AG04450 (cell line): Measurements from ENCODE around the gene DKK3. TPM values are rescaled to one million over a fixed set of nuclear protein-coding genes. Genes with fewer than 3 reads are reported as not detected.

Source experiments
- CTCF ChIA-PET: fragments of 300-600, 350-600 bp; formaldehyde crosslinking; extraction: SDS; loops from one replicate; lab custom pipeline; 2022; ENCODE audit warnings: antibody characterized with exemption, inconsistent platforms; lab: Charles Lee
- POLR2A ChIA-PET: fragments of 350-600 bp; formaldehyde crosslinking; extraction: SDS; loops from one replicate; lab custom pipeline; 2021; ENCODE audit warnings: antibody characterized with exemption, inconsistent platforms; lab: Yijun Ruan, JAX
- DNase-seq: peaks from one replicate; pipeline ENCODE4 v3.0.0-alpha.2; 2011; ENCODE audit warnings: low read depth, low spot score
- H3K27ac ChIP-seq: one replicate; pipeline ENCODE4 v1.5.1; 2012; ENCODE audit warnings: low read depth, low read length, control low read depth
- H3K27me3 ChIP-seq: one replicate; pipeline ENCODE4 v1.6.0; 2012; ENCODE audit warnings: low read length; ENCODE audit not compliant: control insufficient read depth, insufficient read depth
- H3K4me3 ChIP-seq: 2 replicates; pipeline ENCODE4 v1.5.1; 2011; ENCODE audit warnings: mild to moderate bottlenecking, low read depth, low read length, control low read depth
- H3K9me3 ChIP-seq: 2 replicates; pipeline ENCODE4 v1.5.1; 2012; ENCODE audit warnings: low read length; ENCODE audit not compliant: control insufficient read depth, insufficient read depth
- polyA plus RNA-seq: library from polyadenylated mRNA; depleted of rRNA; stranded (reverse); fragments of >200 nt; gene quantifications from 2 replicates; pipeline ENCODE4 v1.2.3, GENCODE V29; 2011
- TF ChIP-seq, protein P1 (sequence below): IDR thresholded peaks from 2 replicates; pipeline ENCODE4 v1.5.1; 2011; ENCODE audit warnings: low read depth, low read length, control low read depth, inconsistent platforms

The DKK3 gene
- polyA plus RNA-seq, 1 experiment = 928 TPM

DNA sequence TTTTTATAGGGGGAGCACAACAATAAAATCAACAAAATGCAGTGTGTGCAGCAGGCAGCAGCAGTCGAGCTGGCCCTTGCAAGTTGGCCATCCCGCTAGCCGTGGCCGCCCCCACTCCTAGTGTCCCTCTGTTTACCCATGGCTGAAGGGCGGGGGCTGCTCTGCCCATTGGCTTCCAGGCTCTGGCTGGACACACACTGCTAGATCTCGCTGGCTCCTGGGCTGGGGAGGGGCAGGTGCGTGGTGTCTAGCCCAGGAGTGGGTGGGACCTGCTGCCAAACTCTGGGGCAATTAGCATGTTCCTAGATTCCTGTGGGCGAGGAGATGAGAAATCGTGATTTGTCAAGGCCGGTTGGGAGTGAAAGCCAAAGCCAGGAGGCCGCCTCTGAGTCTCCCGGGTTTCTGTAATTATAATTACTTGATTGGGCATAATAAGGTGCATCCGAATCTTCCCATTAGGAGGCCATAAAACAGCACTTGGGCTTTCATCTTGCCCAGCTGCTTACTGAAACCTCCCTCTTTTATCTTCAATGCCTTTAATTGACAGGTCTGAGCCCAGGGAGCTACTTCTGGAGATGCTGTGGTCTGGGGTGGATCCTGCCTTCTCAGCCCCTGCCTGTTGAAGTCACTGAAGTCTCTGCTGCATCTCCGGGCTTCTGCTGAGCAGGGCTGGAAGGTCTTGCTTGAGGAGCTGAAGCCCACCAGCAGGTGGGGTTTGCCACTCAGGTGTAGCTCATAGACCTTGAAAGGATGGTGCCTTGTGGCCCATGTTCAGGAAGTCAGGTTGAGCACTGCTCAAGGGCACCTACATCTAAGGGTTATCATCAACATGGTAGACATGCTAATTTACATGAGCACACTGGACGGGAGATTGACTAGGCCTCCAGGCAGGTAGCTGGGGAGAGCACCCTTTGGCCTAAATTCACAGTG is 44.5 kb upstream of the DKK3 start:
- POLR2A ChIA-PET = no interaction called here

DNA sequence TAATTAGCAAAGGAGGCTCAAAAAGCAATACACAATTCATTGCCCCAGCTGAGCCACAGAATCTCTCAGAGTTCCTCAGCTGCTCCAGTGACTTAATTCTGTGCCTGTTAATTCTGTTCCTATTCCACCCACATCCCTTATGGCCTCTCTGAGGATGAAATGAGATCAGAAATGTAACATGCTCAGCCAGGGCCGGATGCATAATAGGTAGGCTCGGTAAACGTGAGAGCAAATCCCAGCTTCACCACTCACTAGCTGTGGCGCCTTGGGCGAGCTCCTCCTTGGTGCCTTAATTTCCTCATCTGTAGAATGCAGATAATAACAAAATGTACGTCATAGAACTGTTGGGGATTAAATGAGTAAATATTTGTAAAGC is 42.8 kb upstream of the DKK3 start:
- ChIA-PET POLR2A (interaction anchor here (0.6 to 0.7 kb wide), 2 partner anchors 100 to 235 kb away, joined by 3 read pairs; no protein-coding TSS in a partner anchor), CTCF (interaction anchor here (0.5 to 4.0 kb wide), 4 partner anchors 36 to 564 kb away, joined by 3 to 31 read pairs (median 5); no protein-coding TSS in a partner anchor)
- TF ChIP-seq, protein P1, sequence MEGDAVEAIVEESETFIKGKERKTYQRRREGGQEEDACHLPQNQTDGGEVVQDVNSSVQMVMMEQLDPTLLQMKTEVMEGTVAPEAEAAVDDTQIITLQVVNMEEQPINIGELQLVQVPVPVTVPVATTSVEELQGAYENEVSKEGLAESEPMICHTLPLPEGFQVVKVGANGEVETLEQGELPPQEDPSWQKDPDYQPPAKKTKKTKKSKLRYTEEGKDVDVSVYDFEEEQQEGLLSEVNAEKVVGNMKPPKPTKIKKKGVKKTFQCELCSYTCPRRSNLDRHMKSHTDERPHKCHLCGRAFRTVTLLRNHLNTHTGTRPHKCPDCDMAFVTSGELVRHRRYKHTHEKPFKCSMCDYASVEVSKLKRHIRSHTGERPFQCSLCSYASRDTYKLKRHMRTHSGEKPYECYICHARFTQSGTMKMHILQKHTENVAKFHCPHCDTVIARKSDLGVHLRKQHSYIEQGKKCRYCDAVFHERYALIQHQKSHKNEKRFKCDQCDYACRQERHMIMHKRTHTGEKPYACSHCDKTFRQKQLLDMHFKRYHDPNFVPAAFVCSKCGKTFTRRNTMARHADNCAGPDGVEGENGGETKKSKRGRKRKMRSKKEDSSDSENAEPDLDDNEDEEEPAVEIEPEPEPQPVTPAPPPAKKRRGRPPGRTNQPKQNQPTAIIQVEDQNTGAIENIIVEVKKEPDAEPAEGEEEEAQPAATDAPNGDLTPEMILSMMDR = no peak

More for the DNA sequence above, 44.5 kb upstream of the DKK3 start:
- DNase-seq = no peak
- peaks cover 9% of the 10 kb centered on the region for H3K9me3 ChIP-seq
- TF ChIP-seq, protein P1 = peak; percentile 45
- CTCF ChIA-PET = interaction anchor here (1.0 to 4.0 kb wide), 3 partner anchors 8 to 229 kb away, joined by 3 to 31 read pairs (median 11); no protein-coding TSS in a partner anchor
- H3K27me3 ChIP-seq = no peaks in the 10 kb centered on the region
- H3K27ac ChIP-seq = no peak overlapping the region
- H3K4me3 ChIP-seq = no peak overlapping the region

DNA sequence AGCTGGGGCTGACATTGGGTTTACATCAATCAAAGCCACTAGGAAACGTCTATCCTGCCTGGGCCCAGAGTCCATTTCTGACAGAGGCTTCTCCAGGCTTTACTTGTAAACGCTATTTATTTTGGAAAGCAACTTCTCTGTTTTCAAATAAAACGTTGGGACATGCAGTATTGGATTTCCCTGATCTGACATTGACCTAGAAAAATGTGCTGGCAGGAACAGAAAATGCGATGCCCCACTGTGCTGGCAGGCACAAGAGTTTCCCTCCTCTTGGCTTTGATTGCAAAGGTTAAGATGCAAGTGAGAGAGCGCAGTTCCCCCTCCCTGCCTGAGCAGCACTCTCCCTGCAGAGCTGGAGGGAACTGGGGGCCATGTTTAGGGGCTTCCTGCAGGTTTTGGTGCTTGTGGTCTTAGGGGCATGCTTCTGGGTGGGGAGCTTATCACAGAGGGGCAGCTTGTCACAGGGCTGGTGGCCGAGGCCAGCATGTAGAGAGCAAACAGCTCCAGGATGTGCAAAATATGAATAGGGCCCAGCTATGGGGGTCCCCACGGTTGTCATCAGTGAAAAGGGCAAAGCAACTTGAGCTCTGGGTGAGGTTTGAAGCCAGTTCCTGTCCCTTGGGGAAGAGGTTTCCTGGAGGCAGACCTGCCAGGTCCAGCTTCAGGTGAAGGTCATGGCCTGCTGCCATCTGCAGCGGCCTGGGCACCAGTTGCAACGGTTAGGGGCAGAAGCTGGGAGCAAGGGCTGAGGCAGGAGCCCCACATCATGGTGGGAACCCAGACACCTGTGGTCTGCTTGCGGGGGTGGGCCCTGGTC is 42.3 kb upstream of the DKK3 start:
- ChIA-PET POLR2A (interaction anchor here (0.7 kb wide), 1 partner anchor 100 kb away, joined by 3 read pairs; no protein-coding TSS in a partner anchor), CTCF (interaction anchor here (0.5 to 4.0 kb wide), 4 partner anchors 37 to 565 kb away, joined by 3 to 31 read pairs (median 5); no protein-coding TSS in a partner anchor)
- Histone ChIP-seq H3K9me3 (peaks cover 4% of the 10 kb centered on the region; the same call in 1 of the 2 replicates), H3K4me3 (no peak overlapping the region), H3K27ac (no peak overlapping the region), H3K27me3 (no peaks in the 10 kb centered on the region)
- TF ChIP-seq, protein P1 = no peak
- DNase-seq = no peak

More for the DNA sequence above, 42.8 kb upstream of the DKK3 start:
- Histone ChIP-seq H3K9me3 (peaks cover 4% of the 10 kb centered on the region; the same call in 1 of the 2 replicates), H3K27me3 (no peaks in the 10 kb centered on the region), H3K4me3 (no peak overlapping the region), H3K27ac (no peak overlapping the region)
- DNase-seq = no peak

DNA sequence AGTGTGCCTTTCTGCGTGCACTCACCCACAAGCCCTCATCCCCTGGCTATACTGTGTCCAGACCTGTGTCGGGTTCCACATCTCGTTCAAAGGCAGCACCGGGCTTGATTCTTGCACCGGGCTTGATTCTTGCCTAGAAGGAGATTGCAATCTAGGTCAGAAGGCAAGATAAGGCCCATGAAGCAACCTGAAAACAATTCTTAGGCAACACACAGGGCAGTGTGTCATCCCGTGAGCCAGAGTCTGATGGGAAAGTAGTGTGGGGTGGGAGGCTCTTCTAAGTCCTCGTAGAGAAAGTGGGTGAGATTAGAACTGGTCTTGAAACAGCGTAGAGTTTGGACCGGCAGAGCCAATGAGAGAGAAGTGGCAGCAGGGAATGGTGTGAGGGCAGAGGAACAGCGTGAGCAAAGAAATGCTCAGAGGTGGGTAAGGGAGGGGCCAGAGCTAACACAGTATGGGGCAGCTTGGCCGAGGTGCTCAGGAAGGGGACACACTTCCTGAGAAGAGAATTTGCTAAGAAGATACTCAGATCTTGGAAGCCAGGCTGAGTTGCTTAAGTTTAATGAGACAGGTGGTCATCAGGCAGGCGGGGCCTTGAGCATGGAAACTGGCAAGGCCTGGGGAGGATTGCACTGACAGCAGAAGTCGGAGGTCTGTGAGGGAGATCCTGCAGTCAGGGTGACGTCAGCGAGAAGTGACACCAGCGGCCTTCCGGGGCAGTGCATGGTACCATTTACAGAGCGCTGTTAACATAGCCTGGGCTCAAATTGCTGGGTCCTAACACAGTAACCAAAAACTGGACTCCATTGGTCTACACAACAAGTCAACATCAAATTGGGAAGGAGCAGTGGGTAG is 40.7 kb upstream of the DKK3 start:
- Histone ChIP-seq H3K27ac (peak overlapping the region; percentile 11), H3K4me3 (no peak overlapping the region), H3K27me3 (no peaks in the 10 kb centered on the region), H3K9me3 (peaks cover 4% of the 10 kb centered on the region; the same call in 1 of the 2 replicates)
- TF ChIP-seq, protein P1 = no peak
- DNase-seq = no peak
- ChIA-PET CTCF (interaction anchor here (6.1 kb wide), 1 partner anchor 235 kb away, joined by 205 read pairs; no protein-coding TSS in a partner anchor), POLR2A (no interaction called here)
